GM18909 (cell line): ENCODE results near the gene CFAP65.

Experiments used
- ATAC-seq: cut with Tn5 transposase; IDR thresholded peaks from one replicate; pipeline ENCODE4 v1.9.1; 2021; ENCODE audit warnings: mild to moderate bottlenecking; ENCODE audit not compliant: unreplicated experiment, poor library complexity

The CFAP65 gene

GRCh38 chr2:218980735-218981389, 60.5 kb downstream of the CFAP65 start:
- ATAC-seq: no peak

- ATAC-seq: peak; percentile 89
Observed at GRCh38 chr2:218979846-218980734, 61.2 kb downstream of the CFAP65 start.

GRCh38 chr2:218975060-218975777, 66.1 kb downstream of the CFAP65 start:
- no peak for ATAC-seq

GRCh38 chr2:218970894-218971293, 70.4 kb downstream of the CFAP65 start:
- ATAC-seq: no peak

- ATAC-seq: no peak
Observed at GRCh38 chr2:218964041-218964771, 77.1 kb downstream of the CFAP65 start.

- ATAC-seq: no peak
Observed at GRCh38 chr2:218963601-218964000, 77.7 kb downstream of the CFAP65 start.

GRCh38 chr2:218962859-218963492, 78.3 kb downstream of the CFAP65 start:
- no peak for ATAC-seq

GRCh38 chr2:218961651-218962570, 79.4 kb downstream of the CFAP65 start:
- ATAC-seq: no peak

- no peak for ATAC-seq
Observed at GRCh38 chr2:218961229-218961628, 80.1 kb downstream of the CFAP65 start.

GRCh38 chr2:218960309-218961165, 80.8 kb downstream of the CFAP65 start:
- no peak for ATAC-seq

- no peak for ATAC-seq
Observed at GRCh38 chr2:218959761-218960308, 81.5 kb downstream of the CFAP65 start.

GRCh38 chr2:218959141-218959731, 82.1 kb downstream of the CFAP65 start, which contains the start of gene CDK5R2:
TSS of gene CDK5R2 (plus strand) at chr2:218959666. CDS start at chr2:218959821, 155 bp downstream.
- ATAC-seq: peak; percentile 96

GRCh38 chr2:218958276-218958675, 83.0 kb downstream of the CFAP65 start:
- no peak for ATAC-seq

- no peak for ATAC-seq
Observed at GRCh38 chr2:218957671-218958070, 83.6 kb downstream of the CFAP65 start.

GRCh38 chr2:218956039-218956438, 85.3 kb downstream of the CFAP65 start:
- ATAC-seq: no peak

- ATAC-seq: no peak
Observed at GRCh38 chr2:218954541-218955300, 86.6 kb downstream of the CFAP65 start.
